Measurements from ENCODE around the gene CMTM2. TPM values are rescaled to one million over a fixed set of nuclear protein-coding genes. Genes with fewer than 3 reads are reported as not detected.
"Not testable (repeated sequence)": the region's sequence is repeated elsewhere in the genome, so short reads cannot be mapped to it uniquely, and the experiment has no call there.

The CMTM2 gene
- total and polyA plus RNA-seq, 9 of the 15 experiments (the other 6 are each of a cell fraction or from before 2014, with no cell fraction given) = not detected

GRCh38 chr16:66627611-66628378 lies 48.5 kb downstream of the CMTM2 start:
- BruUV-seq (replicated peaks); DNase-seq (ENCODE audit: extremely low read depth in 1 of 4, low spot score in 3 of 4); H3K4me2 ChIP-seq (ENCODE audit: insufficient read depth, low read length); H3K4me3 ChIP-seq; H4K20me1 ChIP-seq (replicated peaks; ENCODE audit: control insufficient read depth, insufficient read depth, low read length); H3K9me1 ChIP-seq (ENCODE audit: control insufficient read depth, insufficient read depth, low read length); H3K27me3 ChIP-seq (ENCODE audit: control insufficient read depth in 2 of 2, insufficient read depth in 2 of 2, low read length in 2 of 2); FAIRE-seq; H3K79me2 ChIP-seq (ENCODE audit: control insufficient read depth, insufficient read depth, low read length); H3K9ac ChIP-seq (ENCODE audit: insufficient read depth in 1 of 2, low read depth in 2 of 2, low read length in 2 of 2); H2AFZ ChIP-seq (ENCODE audit: low read depth, low read length); in situ Hi-C loops (cut with MboI); ATAC-seq; H3K9me3 ChIP-seq (replicated peaks; ENCODE audit: control insufficient read depth, insufficient read depth, low read depth, low read length); CTCF ChIA-PET (ENCODE audit: low intra/inter-chr PET ratio); intact Hi-C loops (cut with micrococcal nuclease); H3K27ac ChIP-seq (ENCODE audit: extremely low read depth, low read depth, low read length): not testable (repeated sequence)
- WGBS (ENCODE audit: insufficient coverage, low coverage, missing lambda C conversion rate) = 70% methylated on average over 17 of the region's 17 CpGs
- peaks cover 10% of the 10 kb centered on the region; the same call in 1 of the 3 replicates for H3K36me3 ChIP-seq (ENCODE audit: control insufficient read depth, insufficient read depth, low read length)
- POLR2A ChIA-PET = interaction anchor here (2.3 kb wide), 1 partner anchor 10 kb away, joined by 8 read pairs; no protein-coding TSS in a partner anchor
- peaks cover 15 to 18% of the 10 kb centered on the region in 2 experiments for H3K4me1 ChIP-seq (replicated peaks in 1 of 2; ENCODE audit: control insufficient read depth in 2 of 2, insufficient read depth in 2 of 2, low read length in 2 of 2)

- Histone ChIP-seq H3K27me3 (ENCODE audit: control insufficient read depth in 2 of 2, insufficient read depth in 2 of 2, low read length in 2 of 2) (no peaks in the 10 kb centered on the region), H3K36me3 (ENCODE audit: control insufficient read depth, insufficient read depth, low read length) (peaks cover 3% of the 10 kb centered on the region; the same call in 1 of the 3 replicates), H3K9me3 (replicated peaks; ENCODE audit: control insufficient read depth, insufficient read depth, low read depth, low read length) (no peaks in the 10 kb centered on the region), H3K79me2 (ENCODE audit: control insufficient read depth, insufficient read depth, low read length) (no peaks in the 10 kb centered on the region), H3K4me2 (ENCODE audit: insufficient read depth, low read length) (no peak overlapping the region), H3K4me1 (replicated peaks in 1 of 2; ENCODE audit: control insufficient read depth in 2 of 2, insufficient read depth in 2 of 2, low read length in 2 of 2) (peaks cover 14 to 17% of the 10 kb centered on the region in 2 experiments), H3K9me1 (ENCODE audit: control insufficient read depth, insufficient read depth, low read length) (peaks cover 4% of the 10 kb centered on the region), H3K9ac (ENCODE audit: insufficient read depth in 1 of 2, low read depth in 2 of 2, low read length in 2 of 2) (no peak overlapping the region), H2AFZ (ENCODE audit: low read depth, low read length) (no peak overlapping the region), H3K27ac (ENCODE audit: extremely low read depth, low read depth, low read length) (no peak overlapping the region), H4K20me1 (replicated peaks; ENCODE audit: control insufficient read depth, insufficient read depth, low read length) (no peaks in the 10 kb centered on the region), H3K4me3 (no peak overlapping the region)
- intact Hi-C loops (cut with micrococcal nuclease) (no loop called here), in situ Hi-C loops (cut with MboI) (no loop called here)
- POLR2A ChIA-PET = interaction anchor here (0.6 to 1.4 kb wide), 3 partner anchors 10 to 21 kb away, joined by 3 read pairs; no protein-coding TSS in a partner anchor
- no peak for ATAC-seq
- CTCF ChIA-PET (ENCODE audit: low intra/inter-chr PET ratio) = no interaction called here
- no peak for DNase-seq (ENCODE audit: extremely low read depth in 1 of 4, low spot score in 3 of 4)
- 73% methylated on average over 5 of the region's 5 CpGs for WGBS (ENCODE audit: insufficient coverage, low coverage, missing lambda C conversion rate)
- no TSS peak for BruUV-seq (replicated peaks)
- FAIRE-seq = no peak
- TF ChIP-seq ELF1 (tag; IDR thresholded peaks at IDR 0.05) (no peak), CEBPZ (IDR thresholded peaks at IDR 0.05; ENCODE audit: borderline replicate concordance, low read depth, low read length) (no peak), ZMIZ1 (IDR thresholded peaks at IDR 0.05; ENCODE audit: low read depth in 2 of 2, low read length in 2 of 2) (no peak), ZNF449 (CRISPR knock-in tag; IDR thresholded peaks at IDR 0.05) (no peak)
Observed at GRCh38 chr16:66629856-66630255, 50.6 kb downstream of the CMTM2 start.

All from K562 (cell line).